GM19193 (cell line): ENCODE results near the gene CEP55.

Source experiments
- POLR2A ChIP-seq: IDR thresholded peaks from 4 replicates; pipeline ENCODE4 v1.6.1; 2011; ENCODE audit not compliant: insufficient read depth, insufficient read length; ENCODE audit errors: extremely low read depth

Gene CEP55

DNA sequence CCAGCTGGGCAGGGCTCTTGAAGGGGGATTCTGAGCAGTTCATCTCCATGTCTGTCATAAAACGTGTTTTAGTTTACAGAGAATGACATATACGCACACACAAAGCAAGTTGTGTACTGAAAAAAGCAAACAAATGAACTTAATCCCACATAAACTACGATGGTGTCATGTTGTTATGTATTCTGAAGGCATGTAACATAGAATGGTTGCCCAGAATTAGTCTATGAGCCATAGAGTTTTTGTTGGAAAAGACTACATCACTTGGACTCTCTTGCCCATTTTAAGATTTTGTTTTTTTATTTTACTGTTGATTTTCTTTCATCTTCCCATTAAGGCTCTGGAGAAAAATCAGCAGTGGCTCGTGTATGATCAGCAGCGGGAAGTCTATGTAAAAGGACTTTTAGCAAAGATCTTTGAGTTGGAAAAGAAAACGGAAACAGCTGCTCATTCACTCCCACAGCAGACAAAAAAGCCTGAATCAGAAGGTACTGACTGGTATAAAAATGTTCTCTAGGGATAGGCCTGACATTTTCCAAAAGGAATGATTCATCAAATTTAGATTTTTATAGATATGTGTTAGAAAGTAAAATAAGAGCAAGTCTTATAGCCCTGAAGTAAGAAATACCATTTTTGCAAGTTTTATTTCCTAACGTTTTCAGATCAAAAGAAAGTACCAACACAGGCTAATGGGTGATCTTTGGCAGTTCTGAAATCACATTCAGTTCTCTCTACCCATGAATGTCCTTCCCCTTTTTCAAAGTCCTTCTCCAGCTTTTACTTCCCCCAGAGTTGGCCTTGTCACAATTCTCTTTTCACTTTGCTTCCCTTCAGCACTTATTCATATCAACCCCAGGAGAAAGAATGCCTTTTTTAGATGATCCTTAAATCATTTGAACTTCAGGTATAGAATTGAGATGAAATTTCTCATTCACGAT lies 18.9 kb downstream of the CEP55 start:
- TF ChIP-seq POLR2A, result no peak

DNA sequence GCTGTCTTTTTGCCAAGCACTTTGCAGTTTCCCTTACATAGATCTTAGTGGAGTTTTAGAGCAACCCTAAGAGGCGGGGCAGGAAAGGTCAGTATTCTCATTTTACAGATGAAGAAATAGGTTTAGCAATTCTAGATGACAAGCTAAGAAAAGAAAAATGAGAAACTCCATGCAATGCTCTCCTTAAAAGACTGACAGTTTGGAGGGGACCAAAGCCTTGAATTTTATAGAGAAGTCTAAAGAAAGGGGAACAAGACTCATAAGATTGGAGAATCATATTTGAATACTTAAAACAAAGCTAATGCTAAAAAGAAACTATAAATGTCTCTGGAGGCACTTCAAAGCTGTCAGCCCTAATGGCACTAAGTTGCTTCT lies 19.6 kb downstream of the CEP55 start:
- TF ChIP-seq POLR2A, result no peak

DNA sequence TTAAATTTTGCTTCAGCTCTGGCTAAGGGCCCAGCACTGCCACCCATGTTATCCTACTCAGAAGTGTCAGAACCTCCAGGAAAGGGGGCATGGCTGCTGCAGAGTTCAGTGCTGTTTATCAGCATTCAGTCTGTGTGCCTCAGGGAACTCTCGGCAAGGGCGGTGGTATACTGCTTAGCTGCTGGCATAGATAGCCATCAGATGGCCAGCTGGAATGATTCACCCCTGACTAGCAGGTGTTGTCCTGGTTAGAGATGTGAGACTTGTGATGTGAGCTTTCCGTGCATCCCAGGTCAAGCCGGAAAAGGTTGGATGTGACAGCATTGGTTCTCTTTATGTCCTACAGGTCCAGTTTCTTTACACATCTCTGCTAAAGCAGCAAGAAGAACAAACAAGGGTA lies 22.1 kb downstream of the CEP55 start:
- no peak for TF ChIP-seq POLR2A

DNA sequence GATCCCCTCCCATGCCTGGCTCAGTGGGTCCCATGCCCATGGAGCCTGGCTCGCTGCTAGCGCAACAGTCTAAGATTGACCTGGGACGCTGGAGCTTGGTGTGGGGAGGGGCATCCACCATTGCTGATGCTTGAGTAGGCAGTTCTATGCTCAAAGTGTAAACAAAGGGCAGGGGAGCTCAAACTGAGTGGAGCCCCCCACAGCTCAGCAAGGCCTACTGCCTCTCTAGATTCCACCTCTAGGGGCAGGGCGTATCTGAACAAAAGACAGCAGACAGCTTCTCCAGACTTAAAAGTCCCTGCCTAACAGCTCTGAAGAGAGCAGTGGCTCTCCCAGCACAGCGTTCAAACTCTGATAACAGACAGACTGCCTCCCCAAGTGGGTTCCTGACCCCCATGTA lies 38.9 kb downstream of the CEP55 start:
- TF ChIP-seq POLR2A, result no peak

DNA sequence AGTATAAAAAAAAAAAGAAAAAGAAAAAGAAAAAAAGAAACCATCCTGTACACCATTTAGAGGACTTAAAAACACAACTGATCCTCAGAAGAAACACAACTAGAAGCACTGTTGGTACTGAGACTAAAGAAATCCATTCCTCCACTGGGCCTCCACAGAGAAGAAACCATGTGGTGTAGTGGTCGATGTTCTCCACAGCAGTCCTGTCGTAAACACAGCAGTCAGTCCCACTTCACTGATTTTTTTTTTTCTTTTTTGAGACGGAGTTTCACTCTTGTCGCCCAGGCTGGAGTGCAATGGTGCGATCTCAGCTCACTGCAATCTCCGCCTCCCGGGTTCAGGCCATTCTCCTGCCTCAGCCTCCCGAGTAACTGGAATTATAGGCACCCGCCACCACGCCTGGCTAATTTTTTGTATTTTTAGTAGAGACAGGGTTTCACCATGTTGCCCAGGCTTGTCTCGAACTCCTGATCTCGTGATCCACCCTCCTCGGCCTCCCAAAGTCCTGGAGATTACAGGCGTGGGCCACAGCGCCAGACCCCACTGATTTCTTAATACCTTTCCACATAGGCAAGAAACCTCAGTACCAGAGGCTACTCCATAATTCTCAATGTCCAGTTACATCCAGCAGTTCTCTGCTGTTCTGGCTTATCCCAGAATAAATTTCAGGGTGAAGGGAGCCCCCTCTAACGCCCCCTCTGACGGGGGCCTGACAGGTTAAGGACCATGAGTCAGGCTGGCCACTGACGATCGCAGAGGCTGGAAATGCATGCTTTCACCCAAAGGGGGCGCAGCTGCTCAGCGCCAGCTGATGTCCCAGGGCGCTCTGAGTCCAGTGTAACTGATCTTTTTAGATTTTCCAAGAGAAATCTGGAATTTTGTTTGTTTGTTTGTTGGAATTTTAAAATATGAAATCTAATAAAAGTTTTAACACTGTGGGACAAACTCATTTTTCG lies 45.3 kb downstream of the CEP55 start:
- TF ChIP-seq POLR2A, result no peak

DNA sequence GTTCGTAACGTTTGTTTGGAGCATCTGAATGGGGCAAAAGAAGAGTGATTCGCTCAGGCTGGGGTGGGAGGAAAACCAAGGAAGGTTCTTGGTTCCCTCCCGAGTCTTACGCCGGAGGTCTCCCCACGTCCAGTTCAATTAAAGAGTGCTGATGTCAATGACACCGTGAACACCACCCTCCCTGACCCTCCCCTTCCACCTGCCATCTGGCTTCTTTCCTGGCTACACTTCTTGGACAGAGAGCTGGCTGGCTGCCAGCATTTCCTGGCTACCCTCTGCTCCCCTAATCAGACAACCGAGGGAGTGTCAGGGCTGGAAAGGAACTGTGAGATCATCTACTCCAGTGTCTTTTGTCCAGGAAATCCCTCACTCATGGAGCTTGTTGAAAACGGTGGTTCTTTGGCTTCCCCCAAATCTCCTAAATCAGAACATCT lies 46.0 kb downstream of the CEP55 start:
- TF ChIP-seq POLR2A, result no peak

DNA sequence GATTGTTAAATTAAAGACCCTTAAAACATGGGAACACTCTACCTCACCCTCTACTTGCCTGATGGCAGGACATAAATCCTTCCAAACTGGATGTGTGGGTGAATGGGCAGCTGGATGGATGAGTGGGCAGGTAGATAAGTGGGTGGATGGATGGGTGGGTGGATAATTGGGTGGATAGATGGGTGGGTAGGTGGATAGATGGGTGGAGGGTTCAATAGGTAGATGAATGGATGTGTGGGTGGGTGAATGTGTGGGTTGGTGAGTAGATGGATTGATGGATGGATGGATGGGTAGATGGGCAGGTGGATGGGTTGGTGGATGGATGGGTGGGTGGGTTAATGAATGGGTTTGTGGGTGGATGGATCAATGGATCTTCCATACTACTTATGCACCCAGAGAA lies 51.1 kb downstream of the CEP55 start:
- TF ChIP-seq POLR2A, result no peak

DNA sequence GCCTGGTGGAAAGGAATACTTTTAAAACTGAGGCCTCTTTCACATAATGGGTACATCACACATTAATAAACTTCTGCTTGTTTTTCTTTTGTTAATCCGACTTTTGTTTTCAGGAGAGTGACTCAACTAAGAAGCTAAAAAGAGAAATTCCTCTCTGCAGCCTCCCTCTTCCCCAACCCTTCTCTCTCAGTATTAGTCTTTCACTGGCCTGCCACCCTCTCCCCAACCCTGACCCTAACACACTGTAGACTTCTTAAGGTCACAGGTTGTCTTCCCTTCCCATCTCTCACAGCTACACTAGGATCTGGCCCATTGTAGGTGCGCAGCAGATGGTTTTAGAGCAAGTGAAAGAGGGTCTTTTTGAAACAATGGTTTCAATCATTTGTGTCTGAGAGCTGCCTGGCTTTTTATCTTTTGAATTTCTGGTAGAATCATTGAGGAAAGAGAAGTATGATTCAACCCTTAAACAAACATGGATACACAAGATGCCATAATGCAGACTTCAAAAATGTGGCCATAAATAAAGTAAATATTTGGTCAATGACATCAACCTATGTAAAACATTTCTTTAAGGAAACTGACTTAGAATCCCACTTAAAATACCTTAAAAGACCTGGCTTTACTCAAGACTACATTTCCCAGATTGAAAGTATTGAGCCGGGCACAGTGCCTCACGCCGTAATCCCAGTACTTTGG lies 52.1 kb downstream of the CEP55 start:
- TF ChIP-seq POLR2A, result no peak

DNA sequence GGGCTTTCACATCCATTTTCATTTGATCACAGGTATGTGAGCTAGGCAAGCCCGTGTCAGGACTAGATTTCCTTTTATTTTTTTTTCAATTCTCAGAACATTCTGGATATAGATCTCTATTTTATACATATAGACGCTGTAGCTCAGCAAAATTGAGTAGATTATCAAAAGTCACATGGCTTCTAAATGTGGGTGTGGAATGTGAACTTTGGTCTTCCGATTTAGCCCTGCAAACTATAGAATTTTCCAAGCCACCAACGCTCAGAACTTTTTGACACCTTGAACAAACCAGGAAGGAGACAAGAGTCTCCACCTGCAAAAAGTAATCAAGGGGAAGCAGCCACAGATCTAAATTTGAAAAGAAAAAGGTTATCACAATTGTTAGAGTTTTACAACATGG lies 54.2 kb downstream of the CEP55 start:
- no peak for TF ChIP-seq POLR2A

DNA sequence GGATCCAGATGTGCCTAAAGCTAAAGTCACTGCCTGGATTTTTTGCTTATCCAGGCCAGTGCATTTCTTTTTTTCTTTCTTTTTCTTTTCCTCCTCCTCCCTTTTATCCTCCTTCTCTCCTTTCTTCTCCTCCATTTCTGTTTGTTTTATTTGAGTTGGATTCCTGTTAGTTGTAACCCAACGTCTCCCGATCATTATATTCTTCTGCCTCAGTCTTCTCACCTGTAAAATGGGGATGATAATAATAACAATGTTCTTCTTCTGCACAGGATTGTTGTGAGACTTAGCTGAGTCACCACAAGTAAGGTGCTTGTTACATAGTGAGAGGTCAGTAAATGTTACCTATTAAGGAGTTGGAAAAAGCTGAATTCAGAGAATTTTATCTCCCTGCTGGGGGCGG lies 56.4 kb downstream of the CEP55 start:
- TF ChIP-seq POLR2A, result no peak

DNA sequence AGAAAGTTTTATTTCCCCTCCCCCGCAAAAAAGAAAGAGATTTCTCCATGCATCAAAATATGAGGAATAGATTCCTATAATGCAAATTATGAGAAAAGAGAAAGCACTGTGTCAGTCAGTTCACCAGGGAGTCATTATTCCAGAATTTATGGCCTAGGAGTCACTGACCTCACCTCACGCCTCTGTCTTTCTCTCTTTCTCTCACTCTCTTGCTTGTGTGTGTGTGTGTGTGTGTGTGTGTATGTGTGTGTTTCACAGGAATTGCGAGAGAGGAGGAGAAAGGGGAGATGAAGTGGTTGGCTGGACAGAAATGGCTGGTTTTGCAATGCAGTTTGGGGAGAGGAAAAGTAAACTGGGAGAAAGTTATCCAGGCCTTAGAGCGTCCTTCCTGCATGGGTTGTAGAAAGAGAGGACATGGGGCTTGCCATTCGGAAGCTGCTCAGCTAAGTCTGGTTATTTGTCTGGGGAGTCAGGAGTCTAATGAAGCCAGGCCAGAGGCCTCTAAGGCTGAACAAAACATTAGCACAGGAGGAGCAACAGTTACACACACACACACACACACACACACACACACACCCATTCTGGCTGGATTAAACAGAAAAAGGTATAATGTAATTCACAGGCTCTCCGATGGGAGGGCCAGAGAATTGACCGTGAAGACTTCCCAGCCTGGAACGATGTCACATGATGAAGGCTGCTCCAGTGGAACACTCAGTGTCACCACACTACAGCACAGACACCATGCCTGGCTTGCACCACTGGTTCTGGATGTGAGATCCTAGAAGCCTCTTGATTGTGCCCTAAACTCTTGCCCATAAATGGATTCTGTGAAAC lies 57.3 kb downstream of the CEP55 start:
- TF ChIP-seq POLR2A, result no peak

DNA sequence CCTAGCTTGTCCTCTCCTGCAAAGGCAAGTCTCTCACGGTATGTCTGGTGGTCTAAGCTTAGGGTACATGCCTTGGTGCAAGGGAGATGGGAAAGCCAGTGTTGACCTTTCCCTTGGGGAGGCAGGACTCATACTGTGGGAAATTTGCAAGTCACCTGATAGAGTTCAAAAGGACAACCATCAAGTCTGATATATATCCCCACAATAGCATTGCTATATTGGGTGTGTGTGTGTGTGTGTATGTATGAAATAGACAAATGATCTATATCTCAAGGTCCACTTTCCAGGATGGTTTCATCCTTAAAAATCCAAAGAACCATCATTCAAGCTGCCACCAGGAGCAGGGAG lies 57.9 kb downstream of the CEP55 start:
- TF ChIP-seq POLR2A, result no peak

DNA sequence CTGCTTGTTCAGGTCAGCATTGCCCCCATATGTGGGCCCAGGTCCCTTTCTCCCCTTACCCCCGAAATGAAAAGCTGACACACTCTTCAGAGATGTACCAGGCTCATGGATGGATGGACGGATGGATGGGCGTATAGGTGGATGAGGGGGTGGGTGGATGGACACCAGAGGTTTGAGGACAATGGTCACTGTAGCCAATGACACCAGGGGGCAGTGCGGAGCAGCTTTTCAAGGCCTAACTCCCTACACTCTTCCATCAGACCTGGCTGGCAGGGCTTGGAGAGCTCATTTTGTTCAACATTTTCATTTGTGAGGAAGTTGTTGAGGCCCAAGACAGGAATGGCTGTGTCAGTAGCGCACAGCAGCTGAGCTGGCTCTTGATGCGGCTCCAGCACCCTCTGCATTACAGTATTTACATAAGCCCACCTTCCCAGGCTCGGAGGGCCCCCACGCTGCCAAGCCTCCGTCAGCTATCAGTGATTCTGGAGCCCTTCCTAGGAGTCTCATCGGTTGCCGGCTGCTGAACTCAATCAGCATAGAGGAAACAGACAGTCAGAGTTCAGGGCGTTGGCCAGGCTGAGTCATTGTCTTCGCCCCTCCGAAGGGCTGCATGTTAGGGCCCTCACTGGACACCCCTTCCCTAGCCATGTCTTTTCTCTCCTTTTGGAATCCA lies 58.5 kb downstream of the CEP55 start:
- TF ChIP-seq POLR2A, result no peak

DNA sequence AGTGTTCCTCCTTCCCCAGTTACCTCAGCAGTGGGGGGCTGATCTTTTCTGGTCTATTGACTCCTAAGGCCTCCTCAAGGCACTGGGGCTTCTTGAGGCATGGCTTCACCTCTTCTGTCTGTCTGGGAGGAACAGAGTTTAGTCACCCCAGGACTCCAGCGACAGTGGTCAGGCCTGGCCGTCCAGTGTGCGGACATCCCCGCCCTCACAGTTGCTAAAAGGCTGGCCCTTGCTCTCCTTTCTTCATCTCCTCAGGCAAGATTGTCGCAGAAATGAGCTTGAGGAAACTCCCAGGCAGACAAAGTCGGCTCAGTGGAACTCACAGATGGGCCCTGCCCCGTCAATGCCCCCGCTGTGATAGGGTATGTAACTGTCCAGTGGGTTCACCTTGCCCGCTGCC lies 63.1 kb downstream of the CEP55 start:
- TF ChIP-seq POLR2A, result no peak
